Astrocyte (in vitro differentiated cells and primary cell): Measurements from ENCODE around the gene EPM2A. TPM values are rescaled to one million over a fixed set of nuclear protein-coding genes. Genes with fewer than 3 reads are reported as not detected.

Experiments used
- DNase-seq: peaks from one replicate; pipeline ENCODE4 v3.0.0-alpha.2; 2010; ENCODE audit warnings: low read depth
- FAIRE-seq: peaks from 2 replicates; lab custom pipeline; 2011; peaks lifted over from hg19 to GRCh38; lab: Jason Lieb, UNC
- H2AFZ ChIP-seq: 2 replicates; pipeline ENCODE4 v1.6.0; 2012; ENCODE audit warnings: low read depth, low read length, inconsistent platforms
- H3K27ac ChIP-seq: 2 replicates; pipeline ENCODE4 v1.5.1; 2011; ENCODE audit warnings: low read depth, low read length, inconsistent platforms
- H3K27me3 ChIP-seq: 2 replicates; pipeline ENCODE4 v1.6.0; 2011; ENCODE audit warnings: low read length, inconsistent platforms; ENCODE audit not compliant: insufficient read depth
- H3K36me3 ChIP-seq: 2 replicates; pipeline ENCODE4 v1.5.1; 2011; ENCODE audit warnings: low read length, inconsistent platforms; ENCODE audit not compliant: insufficient read depth
- H3K4me1 ChIP-seq: 2 replicates; pipeline ENCODE4 v1.5.1; 2011; ENCODE audit warnings: low read length, inconsistent platforms; ENCODE audit not compliant: insufficient read depth
- H3K4me2 ChIP-seq: 2 replicates; pipeline ENCODE4 v1.6.0; 2012; ENCODE audit warnings: low read length, inconsistent platforms
- H3K4me3 ChIP-seq: 2 replicates; pipeline ENCODE4 v1.5.1; 2011; ENCODE audit warnings: low read depth, mild to moderate bottlenecking, low read length, inconsistent platforms; ENCODE audit not compliant: insufficient read depth
- H3K79me2 ChIP-seq: 2 replicates; pipeline ENCODE4 v1.6.0; 2012; ENCODE audit warnings: mild to moderate bottlenecking, low read length, inconsistent platforms; ENCODE audit not compliant: insufficient read depth
- H3K9ac ChIP-seq: 2 replicates; pipeline ENCODE4 v1.6.0; 2012; ENCODE audit warnings: mild to moderate bottlenecking, low read length, inconsistent platforms
- H3K9me3 ChIP-seq: 2 replicates; pipeline ENCODE4 v1.5.1; 2012; ENCODE audit warnings: low read depth, mild to moderate bottlenecking, low read length, inconsistent platforms; ENCODE audit not compliant: insufficient read depth
- H4K20me1 ChIP-seq: 2 replicates; pipeline ENCODE4 v1.6.0; 2012; ENCODE audit warnings: low read length, inconsistent platforms; ENCODE audit not compliant: insufficient read depth
- H3K27ac Mint-ChIP-seq: one replicate; pipeline ENCODE4 v1.8.0; 2021; ENCODE audit warnings: mild to moderate bottlenecking, mixed read lengths; ENCODE audit not compliant: unreplicated experiment
- H3K27me3 Mint-ChIP-seq: one replicate; pipeline ENCODE4 v1.8.0; 2021; ENCODE audit warnings: low read depth, mixed read lengths; ENCODE audit not compliant: unreplicated experiment
- H3K36me3 Mint-ChIP-seq: one replicate; pipeline ENCODE4 v1.8.0; 2021; ENCODE audit warnings: low read depth, mixed read lengths; ENCODE audit not compliant: unreplicated experiment
- H3K4me1 Mint-ChIP-seq: one replicate; pipeline ENCODE4 v1.8.0; 2021; ENCODE audit warnings: low read depth, mixed read lengths; ENCODE audit not compliant: unreplicated experiment
- H3K4me3 Mint-ChIP-seq: one replicate; pipeline ENCODE4 v1.8.0; 2021; ENCODE audit warnings: mild to moderate bottlenecking, moderate library complexity, mixed read lengths; ENCODE audit not compliant: unreplicated experiment
- H3K9me3 Mint-ChIP-seq: one replicate; pipeline ENCODE4 v1.8.0; 2021; ENCODE audit warnings: mild to moderate bottlenecking, mixed read lengths; ENCODE audit not compliant: unreplicated experiment
- CTCF ChIP-seq: IDR thresholded peaks from 2 replicates; pipeline ENCODE4 v1.5.1; 2011; ENCODE audit warnings: low read depth, mild to moderate bottlenecking, inconsistent platforms, low read length, moderate library complexity; ENCODE audit not compliant: insufficient read depth
- EZH2 ChIP-seq: IDR thresholded peaks from 2 replicates; pipeline ENCODE4 v1.6.1; 2012; ENCODE audit warnings: mild to moderate bottlenecking, low read length, inconsistent platforms; ENCODE audit not compliant: insufficient read depth
- total RNA-seq: library from RNA; stranded (reverse); gene quantifications from 2 replicates; pipeline ENCODE4 v1.2.1, GENCODE V29; 2021

Gene EPM2A
- total RNA-seq, 1 donor from 2014 or later, result 5.2 TPM

GRCh38 chr6:145621776-145622175 lies 113.5 kb downstream of the EPM2A start:
- FAIRE-seq (no peak), DNase-seq (no peak)
- H3K27me3 Mint-ChIP-seq, result no peaks in the 10 kb centered on the region
- no peak overlapping the region for H3K4me3 Mint-ChIP-seq
- no peaks in the 10 kb centered on the region for H3K4me1 Mint-ChIP-seq
- Histone ChIP-seq H4K20me1 (no peaks in the 10 kb centered on the region), H3K27me3 (no peaks in the 10 kb centered on the region), H3K79me2 (no peaks in the 10 kb centered on the region), H3K36me3 (no peaks in the 10 kb centered on the region), H3K4me2 (no peak overlapping the region), H3K9ac (no peak overlapping the region), H2AFZ (no peak overlapping the region), H3K27ac (no peak overlapping the region), H3K4me3 (no peak overlapping the region), H3K4me1 (no peaks in the 10 kb centered on the region), H3K9me3 (no peaks in the 10 kb centered on the region)
- TF ChIP-seq EZH2, result no peak
- TF ChIP-seq CTCF, result no peak
- no peak overlapping the region for H3K27ac Mint-ChIP-seq
- no peaks in the 10 kb centered on the region for H3K36me3 Mint-ChIP-seq
- H3K9me3 Mint-ChIP-seq, result no peaks in the 10 kb centered on the region

- Mint-ChIP-seq H3K4me1 (no peaks in the 10 kb centered on the region), H3K36me3 (no peaks in the 10 kb centered on the region), H3K9me3 (no peaks in the 10 kb centered on the region), H3K27ac (no peak overlapping the region), H3K4me3 (no peak overlapping the region), H3K27me3 (no peaks in the 10 kb centered on the region)
- Histone ChIP-seq H3K4me1 (no peaks in the 10 kb centered on the region), H3K27me3 (no peaks in the 10 kb centered on the region), H4K20me1 (no peaks in the 10 kb centered on the region), H3K79me2 (no peaks in the 10 kb centered on the region), H2AFZ (no peak overlapping the region), H3K9ac (no peak overlapping the region), H3K9me3 (no peaks in the 10 kb centered on the region), H3K4me2 (no peak overlapping the region), H3K36me3 (no peaks in the 10 kb centered on the region), H3K4me3 (no peak overlapping the region), H3K27ac (no peak overlapping the region)
- TF ChIP-seq CTCF (no peak), EZH2 (no peak)
- no peak for FAIRE-seq
- DNase-seq, result no peak
Measured at GRCh38 chr6:145620088-145620487, 115.2 kb downstream of the EPM2A start.

- H3K36me3 Mint-ChIP-seq, result no peaks in the 10 kb centered on the region
- H3K9me3 ChIP-seq, result no peaks in the 10 kb centered on the region
- H3K4me2 ChIP-seq, result no peak overlapping the region
- no peak for TF ChIP-seq CTCF
- TF ChIP-seq EZH2, result no peak
- H3K27me3 ChIP-seq, result no peaks in the 10 kb centered on the region
- DNase-seq, result no peak
- H3K4me3 Mint-ChIP-seq, result no peak overlapping the region
- no peaks in the 10 kb centered on the region for H3K4me1 ChIP-seq
- no peak overlapping the region for H3K27ac Mint-ChIP-seq
- H3K9ac ChIP-seq, result no peak overlapping the region
- no peaks in the 10 kb centered on the region for H3K4me1 Mint-ChIP-seq
- no peak overlapping the region for H3K27ac ChIP-seq
- no peak for FAIRE-seq
- no peak overlapping the region for H3K4me3 ChIP-seq
- no peak overlapping the region for H2AFZ ChIP-seq
- H4K20me1 ChIP-seq, result no peaks in the 10 kb centered on the region
- H3K27me3 Mint-ChIP-seq, result no peaks in the 10 kb centered on the region
- no peaks in the 10 kb centered on the region for H3K79me2 ChIP-seq
- H3K36me3 ChIP-seq, result no peaks in the 10 kb centered on the region
- H3K9me3 Mint-ChIP-seq, result peaks cover 2% of the 10 kb centered on the region
Measured at GRCh38 chr6:145609521-145609920, 125.8 kb downstream of the EPM2A start.
